WTC11 (cell line): ENCODE results near the gene FAM53A. TPM values are rescaled to one million over a fixed set of nuclear protein-coding genes. Genes with fewer than 3 reads are reported as not detected.

Experiments
- ATAC-seq: fragments of 200-7000 bp; cut with Tn5 transposase; 2 replicates; pipeline ENCODE4 v1.10.0; 2021; ENCODE audit warnings: mild to moderate bottlenecking, moderate library complexity
- CTCF ChIA-PET: fragments of 300-600 bp; sonication (Branson Sonifier 250); formaldehyde crosslinking; loops from one replicate; lab custom pipeline; 2021; ENCODE audit warnings: antibody characterized with exemption; lab: Charles Lee
- POLR2A ChIA-PET: fragments of 350-600 bp; sonication (Branson Sonifier 250); formaldehyde crosslinking; loops from one replicate; lab custom pipeline; 2021; ENCODE audit warnings: antibody characterized with exemption; lab: Charles Lee
- DNase-seq: peaks from one replicate; pipeline ENCODE4 v3.0.0; 2021; ENCODE audit warnings: low spot score
- H3K27ac Mint-ChIP-seq: 2 replicates; pipeline ENCODE4 v1.8.0; 2021; ENCODE audit warnings: mixed read lengths
- H3K27me3 Mint-ChIP-seq: 2 replicates; pipeline ENCODE4 v1.8.0; 2021; ENCODE audit warnings: low read depth, mild to moderate bottlenecking, moderate library complexity, mixed read lengths
- H3K36me3 Mint-ChIP-seq: 2 replicates; pipeline ENCODE4 v1.8.0; 2021; ENCODE audit warnings: mixed read lengths
- H3K4me1 Mint-ChIP-seq: 2 replicates; pipeline ENCODE4 v1.8.0; 2022; ENCODE audit warnings: mixed read lengths
- H3K4me3 Mint-ChIP-seq: 2 replicates; pipeline ENCODE4 v1.8.0; 2021; ENCODE audit warnings: mild to moderate bottlenecking, moderate library complexity, mixed read lengths
- H3K9me3 Mint-ChIP-seq: 2 replicates; pipeline ENCODE4 v1.8.0; 2021; ENCODE audit warnings: mixed read lengths
- ATF1 ChIP-seq: sonication (generic); formaldehyde crosslinking; IDR thresholded peaks from 2 replicates; pipeline ENCODE4 v1.8.1; 2023; ENCODE audit warnings: mild to moderate bottlenecking, moderate library complexity, missing genetic modification reagents
- ATF6 ChIP-seq: sonication (generic); formaldehyde crosslinking; IDR thresholded peaks from 2 replicates; pipeline ENCODE4 v1.8.1; 2023; ENCODE audit warnings: mild to moderate bottlenecking, missing genetic modification reagents
- CREM ChIP-seq: sonication (generic); formaldehyde crosslinking; IDR thresholded peaks from 2 replicates; pipeline ENCODE4 v1.8.1; 2022; ENCODE audit warnings: mild to moderate bottlenecking, missing genetic modification reagents, moderate library complexity
- E2F1 ChIP-seq: sonication (generic); formaldehyde crosslinking; IDR thresholded peaks from 2 replicates; pipeline ENCODE4 v1.8.0; 2022; ENCODE audit warnings: mild to moderate bottlenecking, missing genetic modification reagents
- E2F4 ChIP-seq: sonication (generic); formaldehyde crosslinking; IDR thresholded peaks from 2 replicates; pipeline ENCODE4 v1.8.1; 2022; ENCODE audit warnings: low read depth, mild to moderate bottlenecking, moderate library complexity, missing genetic modification reagents, borderline replicate concordance
- ELF4 ChIP-seq: sonication (generic); formaldehyde crosslinking; IDR thresholded peaks from 2 replicates; pipeline ENCODE4 v1.8.1; 2022; ENCODE audit warnings: low read depth, mild to moderate bottlenecking, moderate library complexity, missing genetic modification reagents
- ETV6 ChIP-seq: sonication (generic); formaldehyde crosslinking; IDR thresholded peaks from 2 replicates; pipeline ENCODE4 v1.8.1; 2022; ENCODE audit warnings: mild to moderate bottlenecking, missing genetic modification reagents
- FOXJ3 ChIP-seq: sonication (generic); formaldehyde crosslinking; IDR thresholded peaks from 2 replicates; pipeline ENCODE4 v1.9.0; 2021; ENCODE audit warnings: missing genetic modification reagents, mild to moderate bottlenecking, borderline replicate concordance
- FOXK1 ChIP-seq: sonication (generic); formaldehyde crosslinking; IDR thresholded peaks from 2 replicates; pipeline ENCODE4 v1.8.0; 2022; ENCODE audit warnings: mild to moderate bottlenecking, moderate library complexity, missing genetic modification reagents
- GABPB1 ChIP-seq: sonication (generic); formaldehyde crosslinking; IDR thresholded peaks from 2 replicates; pipeline ENCODE4 v1.8.1; 2023; ENCODE audit warnings: mild to moderate bottlenecking, missing genetic modification reagents
- IRF1 ChIP-seq: sonication (generic); formaldehyde crosslinking; IDR thresholded peaks from 2 replicates; pipeline ENCODE4 v1.8.0; 2023; ENCODE audit warnings: missing genetic modification reagents
- MAX ChIP-seq: sonication (generic); formaldehyde crosslinking; IDR thresholded peaks from 2 replicates; pipeline ENCODE4 v1.8.0; 2022; ENCODE audit warnings: mild to moderate bottlenecking, missing genetic modification reagents
- MXD4 ChIP-seq: fragments of 250-450 bp; sonication (Bioruptor Pico); IDR thresholded peaks from 2 replicates; pipeline ENCODE4 v1.8.0; 2021; ENCODE audit warnings: mild to moderate bottlenecking, moderate library complexity, borderline replicate concordance
- NFATC4 ChIP-seq: fragments of 250-450 bp; sonication (Bioruptor Pico); IDR thresholded peaks from 2 replicates; pipeline ENCODE4 v1.9.0; 2021; ENCODE audit warnings: mild to moderate bottlenecking
- NR3C1 ChIP-seq: sonication (generic); formaldehyde crosslinking; conservative IDR thresholded peaks from 2 replicates; pipeline ENCODE4 v1.8.1; 2023; ENCODE audit warnings: low read depth, mild to moderate bottlenecking, missing genetic modification reagents
- OVOL2 ChIP-seq: fragments of 250-450 bp; sonication (Bioruptor Pico); IDR thresholded peaks from 2 replicates; pipeline ENCODE4 v1.9.0; 2021; ENCODE audit warnings: mild to moderate bottlenecking, borderline replicate concordance
- RORB ChIP-seq: fragments of 250-450 bp; sonication (Bioruptor Pico); IDR thresholded peaks from 2 replicates; pipeline ENCODE4 v1.9.0; 2021; ENCODE audit warnings: mild to moderate bottlenecking
- SMAD3 ChIP-seq: sonication (generic); formaldehyde crosslinking; IDR thresholded peaks from 2 replicates; pipeline ENCODE4 v1.8.0; 2022; ENCODE audit warnings: missing genetic modification reagents, mild to moderate bottlenecking, borderline replicate concordance
- STAT6 ChIP-seq: sonication (generic); formaldehyde crosslinking; conservative IDR thresholded peaks from 2 replicates; pipeline ENCODE4 v1.8.1; 2023; ENCODE audit warnings: mild to moderate bottlenecking, low read depth, missing genetic modification reagents, moderate library complexity
- ZNF263 ChIP-seq: sonication (generic); formaldehyde crosslinking; IDR thresholded peaks from 2 replicates; pipeline ENCODE4 v1.8.1; 2022; ENCODE audit warnings: low read depth, mild to moderate bottlenecking, moderate library complexity, missing genetic modification reagents
- total RNA-seq: library from RNA; stranded (reverse); gene quantifications from 3 replicates; pipeline ENCODE4 v1.2.3, GENCODE V29; 2021

The FAM53A gene
- total RNA-seq, 1 experiment from 2014 or later: 2.9 TPM

GRCh38 chr4:1600211-1600780 is 83.8 kb downstream of the FAM53A start:
- Mint-ChIP-seq H3K36me3 (no peaks in the 10 kb centered on the region), H3K4me3 (no peak overlapping the region), H3K27me3 (no peaks in the 10 kb centered on the region), H3K27ac (0 out of 2 replicates have a peak overlapping the region, but pooled peaks have one; percentile 84), H3K4me1 (peaks cover 4% of the 10 kb centered on the region; the same call in 1 of the 2 replicates), H3K9me3 (no peaks in the 10 kb centered on the region)
- no peak for ATAC-seq
- TF ChIP-seq NR3C1 (no peak), OVOL2 (CRISPR knock-in tag) (no peak), ELF4 (CRISPR knock-in tag) (no peak), STAT6 (CRISPR knock-in tag) (no peak)
- no peak for DNase-seq
- CTCF ChIA-PET: interaction anchor here (0.6 to 2.2 kb wide), 2 partner anchors 29 to 151 kb away, joined by 3 to 7 read pairs; no protein-coding TSS in a partner anchor
- POLR2A ChIA-PET: no interaction called here

GRCh38 chr4:1599491-1600210 is 84.5 kb downstream of the FAM53A start:
- Mint-ChIP-seq H3K4me1 (peaks cover 4% of the 10 kb centered on the region; the same call in 1 of the 2 replicates), H3K36me3 (no peaks in the 10 kb centered on the region), H3K27me3 (no peaks in the 10 kb centered on the region), H3K9me3 (no peaks in the 10 kb centered on the region), H3K4me3 (no peak overlapping the region), H3K27ac (no peak overlapping the region)
- ChIA-PET POLR2A (no interaction called here), CTCF (interaction anchor here (0.6 to 2.2 kb wide), 2 partner anchors 30 to 150 kb away, joined by 3 to 7 read pairs; no protein-coding TSS in a partner anchor)
- TF ChIP-seq FOXJ3 (CRISPR knock-in tag) (no peak), ZNF263 (CRISPR knock-in tag) (0 out of 2 replicates have a peak, but pooled peaks have one; percentile 36)
- ATAC-seq (peak; percentile 12), DNase-seq (no peak)

GRCh38 chr4:1599026-1599481 is 85.1 kb downstream of the FAM53A start:
- Mint-ChIP-seq H3K9me3 (no peaks in the 10 kb centered on the region), H3K27ac (no peak overlapping the region), H3K4me3 (no peak overlapping the region), H3K36me3 (no peaks in the 10 kb centered on the region), H3K27me3 (no peaks in the 10 kb centered on the region), H3K4me1 (peaks cover 4% of the 10 kb centered on the region; the same call in 1 of the 2 replicates)
- no peak for DNase-seq
- no peak for ATAC-seq
- POLR2A ChIA-PET: no interaction called here
- TF ChIP-seq NFATC4: no peak
- no peak for TF ChIP-seq E2F1 (CRISPR knock-in tag)
- TF ChIP-seq CREM (CRISPR knock-in tag): no peak
- TF ChIP-seq ATF6 (CRISPR knock-in tag): no peak
- no peak for TF ChIP-seq MAX (CRISPR knock-in tag)
- no peak for TF ChIP-seq FOXK1 (CRISPR knock-in tag)
- no peak for TF ChIP-seq IRF1 (CRISPR knock-in tag)
- no peak for TF ChIP-seq RORB (CRISPR knock-in tag)
- no peak for TF ChIP-seq SMAD3 (CRISPR knock-in tag)
- TF ChIP-seq ETV6: no peak
- no peak for TF ChIP-seq GABPB1 (CRISPR knock-in tag)
- TF ChIP-seq E2F4: no peak
- TF ChIP-seq ATF1 (CRISPR knock-in tag): no peak
- TF ChIP-seq MXD4 (CRISPR knock-in tag): no peak
- TF ChIP-seq, all 79 proteins: peak for 0
- CTCF ChIA-PET: interaction anchor here (1.0 kb wide), 1 partner anchor 30 kb away, joined by 5 read pairs; no protein-coding TSS in a partner anchor
